ENCODE results near the gene SDK1. TPM values are rescaled to one million over a fixed set of nuclear protein-coding genes. Genes with fewer than 3 reads are reported as not detected.

SDK1 gene
- total and polyA plus RNA-seq, 2 experiments from 2014 or later: not detected

DNA sequence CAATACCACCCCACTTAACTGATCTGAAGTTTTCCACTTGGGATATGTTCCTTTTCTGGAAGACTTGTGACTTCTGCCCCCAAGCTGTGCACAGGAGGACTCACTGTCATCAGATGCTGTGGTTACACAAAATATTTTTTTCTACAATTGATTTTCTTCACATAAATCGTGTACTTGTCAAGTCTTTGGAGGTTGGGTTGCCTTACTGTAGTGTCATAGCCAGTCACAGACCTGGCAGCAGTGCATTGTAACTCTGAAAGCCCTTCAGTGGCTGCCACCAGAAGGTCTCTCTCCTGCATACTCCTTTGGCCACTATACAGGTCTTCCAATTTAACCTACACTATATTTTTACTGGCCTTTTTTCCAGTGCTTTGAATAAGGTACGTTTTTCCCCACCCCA, 73.2 kb downstream of the SDK1 start:
- WGBS, 2 experiments (ENCODE audit: low coverage in 1 of 2, low lambda C conversion rate in 2 of 2, missing lambda C conversion rate in 2 of 2): 10% methylated on average over 2 of the region's 2 CpGs
- Histone ChIP-seq H3K9me2 (ENCODE audit: insufficient read depth) (no peaks in the 10 kb centered on the region), H3K4me2 (ENCODE audit: unreplicated experiment) (no peak overlapping the region), H2AFZ (no peak overlapping the region), H3K36me3 (ENCODE audit: low read depth) (no peaks in the 10 kb centered on the region), H3K9ac (no peak overlapping the region), H3F3A (ENCODE audit: insufficient read depth) (no peaks in the 10 kb centered on the region), H3K27ac (no peak overlapping the region), H3K4me1 (ENCODE audit: insufficient read depth) (no peaks in the 10 kb centered on the region), H3K9me3 (ENCODE audit: low read depth) (no peaks in the 10 kb centered on the region), H3K79me2 (ENCODE audit: insufficient read depth) (no peaks in the 10 kb centered on the region), H4K20me1 (ENCODE audit: insufficient read depth) (no peaks in the 10 kb centered on the region), H3K4me3 (no peak overlapping the region), H3K27me3 (replicated peaks; ENCODE audit: insufficient read depth) (no peaks in the 10 kb centered on the region)
- in situ Hi-C loops (cut with MboI): no loop called here
- no peak for TF ChIP-seq EZH2 (IDR thresholded peaks at IDR 0.05; ENCODE audit: insufficient read depth, poor library complexity, severe bottlenecking)
- TF ChIP-seq EZH2phosphoT487 (IDR thresholded peaks at IDR 0.05; ENCODE audit: insufficient read depth, low read depth): no peak
- DNase-seq: no peak

- Histone ChIP-seq H3K79me2 (ENCODE audit: insufficient read depth) (no peaks in the 10 kb centered on the region), H3K9me2 (ENCODE audit: insufficient read depth) (no peaks in the 10 kb centered on the region), H3K27ac (no peak overlapping the region), H3K4me1 (ENCODE audit: insufficient read depth) (no peaks in the 10 kb centered on the region), H3K9me3 (ENCODE audit: low read depth) (no peaks in the 10 kb centered on the region), H2AFZ (no peak overlapping the region), H3K27me3 (replicated peaks; ENCODE audit: insufficient read depth) (no peaks in the 10 kb centered on the region), H3K4me2 (ENCODE audit: unreplicated experiment) (no peak overlapping the region), H4K20me1 (ENCODE audit: insufficient read depth) (no peaks in the 10 kb centered on the region), H3K9ac (no peak overlapping the region), H3K36me3 (ENCODE audit: low read depth) (no peaks in the 10 kb centered on the region), H3K4me3 (no peak overlapping the region), H3F3A (ENCODE audit: insufficient read depth) (no peaks in the 10 kb centered on the region)
- DNase-seq: no peak
- no peak for TF ChIP-seq EZH2phosphoT487 (IDR thresholded peaks at IDR 0.05; ENCODE audit: insufficient read depth, low read depth)
- no peak for TF ChIP-seq EZH2 (IDR thresholded peaks at IDR 0.05; ENCODE audit: insufficient read depth, poor library complexity, severe bottlenecking)
- in situ Hi-C loops (cut with MboI): no loop called here
- WGBS, 2 experiments (ENCODE audit: low coverage in 1 of 2, low lambda C conversion rate in 2 of 2, missing lambda C conversion rate in 2 of 2): 61% methylated on average over 17 to 18 of the region's 18 CpGs
Measured at GRCh38 chr7:3378390-3379150, 77.5 kb downstream of the SDK1 start.

GRCh38 chr7:3380034-3380433, 79.0 kb downstream of the SDK1 start:
- Histone ChIP-seq H3F3A (ENCODE audit: insufficient read depth) (no peaks in the 10 kb centered on the region), H2AFZ (no peak overlapping the region), H3K27me3 (replicated peaks; ENCODE audit: insufficient read depth) (no peaks in the 10 kb centered on the region), H3K9me2 (ENCODE audit: insufficient read depth) (no peaks in the 10 kb centered on the region), H3K4me1 (ENCODE audit: insufficient read depth) (no peaks in the 10 kb centered on the region), H4K20me1 (ENCODE audit: insufficient read depth) (no peaks in the 10 kb centered on the region), H3K79me2 (ENCODE audit: insufficient read depth) (no peaks in the 10 kb centered on the region), H3K4me2 (ENCODE audit: unreplicated experiment) (no peak overlapping the region), H3K36me3 (ENCODE audit: low read depth) (no peaks in the 10 kb centered on the region), H3K4me3 (no peak overlapping the region), H3K9ac (no peak overlapping the region), H3K27ac (no peak overlapping the region), H3K9me3 (ENCODE audit: low read depth) (no peaks in the 10 kb centered on the region)
- 44 to 48% methylated on average over 4 of the region's 4 CpGs for WGBS, 2 experiments (ENCODE audit: low coverage in 1 of 2, low lambda C conversion rate in 2 of 2, missing lambda C conversion rate in 2 of 2)
- in situ Hi-C loops (cut with MboI): no loop called here
- TF ChIP-seq EZH2 (IDR thresholded peaks at IDR 0.05; ENCODE audit: insufficient read depth, poor library complexity, severe bottlenecking) (no peak), EZH2phosphoT487 (IDR thresholded peaks at IDR 0.05; ENCODE audit: insufficient read depth, low read depth) (no peak)
- DNase-seq: no peak

DNA sequence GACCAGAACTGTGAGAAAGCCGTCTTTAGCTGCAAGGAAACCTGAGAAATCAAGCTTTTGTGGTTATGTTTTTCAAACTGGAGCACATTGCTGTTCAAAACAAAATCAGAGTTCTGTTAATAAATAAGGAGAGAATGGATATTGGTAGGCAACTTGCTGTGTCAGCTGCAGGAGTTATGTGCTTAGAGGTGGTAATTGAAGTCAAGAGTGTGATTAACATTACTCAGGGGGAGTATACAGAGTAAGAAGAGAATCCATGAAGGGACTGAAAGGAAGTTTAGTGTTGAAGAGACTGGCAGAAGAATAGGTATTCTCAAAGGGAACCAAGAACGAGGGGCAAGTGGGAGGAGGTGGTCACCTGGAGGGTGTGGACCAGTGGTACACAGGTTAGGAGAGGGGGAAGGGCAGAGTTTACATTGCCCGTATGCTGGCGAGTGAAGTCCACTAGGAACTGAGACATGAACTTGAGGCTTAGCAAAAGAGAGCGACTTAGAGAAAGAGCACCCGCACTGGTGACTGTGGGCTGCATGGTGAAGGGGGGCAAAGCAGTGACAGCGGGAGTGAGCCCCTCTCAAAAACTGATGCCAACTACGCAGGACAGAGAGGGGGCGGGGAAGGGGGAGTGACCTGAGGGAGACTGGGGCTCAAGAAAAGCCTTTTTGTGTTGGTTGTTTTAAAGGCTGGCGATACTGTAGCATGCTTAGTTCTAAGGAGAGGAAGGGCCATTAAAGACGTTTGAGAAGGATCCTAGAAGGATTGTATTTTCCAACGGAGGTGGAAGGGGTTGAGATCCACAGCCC, 80.0 kb downstream of the SDK1 start:
- TF ChIP-seq EZH2 (IDR thresholded peaks at IDR 0.05; ENCODE audit: insufficient read depth, poor library complexity, severe bottlenecking): no peak
- no peak for TF ChIP-seq EZH2phosphoT487 (IDR thresholded peaks at IDR 0.05; ENCODE audit: insufficient read depth, low read depth)
- Histone ChIP-seq H3K27ac (no peak overlapping the region), H3K4me1 (ENCODE audit: insufficient read depth) (no peaks in the 10 kb centered on the region), H4K20me1 (ENCODE audit: insufficient read depth) (no peaks in the 10 kb centered on the region), H3F3A (ENCODE audit: insufficient read depth) (no peaks in the 10 kb centered on the region), H3K9me3 (ENCODE audit: low read depth) (no peaks in the 10 kb centered on the region), H2AFZ (no peak overlapping the region), H3K9me2 (ENCODE audit: insufficient read depth) (no peaks in the 10 kb centered on the region), H3K9ac (no peak overlapping the region), H3K27me3 (replicated peaks; ENCODE audit: insufficient read depth) (no peaks in the 10 kb centered on the region), H3K4me2 (ENCODE audit: unreplicated experiment) (no peak overlapping the region), H3K4me3 (no peak overlapping the region), H3K36me3 (ENCODE audit: low read depth) (no peaks in the 10 kb centered on the region), H3K79me2 (ENCODE audit: insufficient read depth) (no peaks in the 10 kb centered on the region)
- WGBS, 2 experiments (ENCODE audit: low coverage in 1 of 2, low lambda C conversion rate in 2 of 2, missing lambda C conversion rate in 2 of 2): 56 to 66% methylated on average over 11 to 12 of the region's 12 CpGs
- in situ Hi-C loops (cut with MboI): no loop called here
- DNase-seq: no peak

All from GM23248 (cell line).